Liver (tissue), 9 donors: ENCODE results near the gene BLOC1S3. TPM values are rescaled to one million over a fixed set of nuclear protein-coding genes. Genes with fewer than 3 reads are reported as not detected.

ENCODE experiments used
- DNase-seq: peaks from one replicate; pipeline ENCODE4 v3.0.0-alpha.2; 2017; ENCODE audit warnings: low spot score
- H3K27ac ChIP-seq, 2 donors: one replicate each; pipeline ENCODE4 v1.7.0; 2013; ENCODE audit warnings: inconsistent platforms in 2 of 2, low read length in 2 of 2, control low read depth in 1 of 2, low read depth in 1 of 2, mild to moderate bottlenecking in 1 of 2
- H3K27me3 ChIP-seq, 4 donors: one replicate each; pipeline versions ENCODE4 v1.6.1 to v1.7.0; 2013; ENCODE audit warnings: low read length in 3 of 4, inconsistent platforms in 1 of 4, mild to moderate bottlenecking in 1 of 4, moderate library complexity in 1 of 4; ENCODE audit not compliant: control insufficient read depth in 4 of 4, insufficient read depth in 4 of 4
- H3K36me3 ChIP-seq, 4 donors: one replicate each; pipeline versions ENCODE4 v1.6.1 to v1.7.0; 2013; ENCODE audit warnings: low read length in 3 of 4, mild to moderate bottlenecking in 3 of 4, low read depth in 1 of 4, moderate library complexity in 1 of 4; ENCODE audit not compliant: control insufficient read depth in 4 of 4, insufficient read depth in 3 of 4
- H3K4me1 ChIP-seq, 4 donors: one replicate each; pipeline versions ENCODE4 v1.6.1 to v1.7.0; 2013; ENCODE audit warnings: low read length in 3 of 4, mild to moderate bottlenecking in 3 of 4, moderate library complexity in 1 of 4; ENCODE audit not compliant: control insufficient read depth in 4 of 4, insufficient read depth in 4 of 4
- H3K4me3 ChIP-seq, 3 donors: one replicate each; pipeline versions ENCODE4 v1.6.1 to v1.7.0; 2013; ENCODE audit warnings: low read length in 3 of 3, control low read depth in 1 of 3, low read depth in 1 of 3, mild to moderate bottlenecking in 1 of 3
- H3K9ac ChIP-seq, 2 donors: one replicate each; pipeline ENCODE4 v1.7.0; 2013; ENCODE audit warnings: low read length in 2 of 2, mild to moderate bottlenecking in 2 of 2, moderate library complexity in 2 of 2, control low read depth in 1 of 2, low read depth in 1 of 2
- H3K9me3 ChIP-seq, 4 donors: one replicate each; pipeline versions ENCODE4 v1.6.1 to v1.7.0; 2013; ENCODE audit warnings: low read length in 3 of 4; ENCODE audit not compliant: control insufficient read depth in 4 of 4
- FOXA1 ChIP-seq: IDR thresholded peaks from 2 replicates; pipeline ENCODE4 v1.6.1; 2016; ENCODE audit warnings: antibody characterized with exemption
- HNF4A ChIP-seq, 2 donors: conservative IDR thresholded peaks; 2 replicates each; pipeline ENCODE4 v1.6.1; 2016; ENCODE audit warnings: antibody characterized with exemption in 2 of 2, mild to moderate bottlenecking in 2 of 2
- JUND ChIP-seq, 2 donors: IDR thresholded peaks; 2 replicates each; pipeline ENCODE4 v1.6.1; 2016; ENCODE audit warnings: antibody characterized with exemption in 2 of 2
- NR2F2 ChIP-seq: IDR thresholded peaks from 2 replicates; pipeline ENCODE4 v1.6.1; 2016; ENCODE audit warnings: antibody characterized with exemption
- RAD21 ChIP-seq, 2 donors: IDR thresholded peaks; 2 replicates each; pipeline ENCODE4 v1.6.1; 2016; ENCODE audit warnings: antibody characterized with exemption in 2 of 2, mild to moderate bottlenecking in 2 of 2
- RXRA ChIP-seq, 2 donors: IDR thresholded peaks; 2 replicates each; pipeline ENCODE4 v1.6.1; 2017 to 2018; ENCODE audit warnings: antibody characterized with exemption in 2 of 2, mild to moderate bottlenecking in 1 of 2
- TAF1 ChIP-seq: conservative IDR thresholded peaks from 2 replicates; pipeline ENCODE4 v1.6.1; 2016; ENCODE audit warnings: antibody characterized with exemption, mild to moderate bottlenecking
- YY1 ChIP-seq: IDR thresholded peaks from 2 replicates; pipeline ENCODE4 v1.6.1; 2016; ENCODE audit warnings: antibody characterized with exemption, mild to moderate bottlenecking
- WGBS: extraction: QIAGEN DNeasy Blood & Tissue Kit; methylation state at CpG from one replicate; pipeline ENCODE4 v1.1.7; 2013; 5-methylcytosine and 5-hydroxymethylcytosine counted together
- polyA plus RNA-seq, 2 donors: library from polyadenylated mRNA; stranded (reverse) in 1 of 2; unstranded in 1 of 2; fragments of 200-250 nt in 1 of 2; fragments of >200 nt in 1 of 2; fragmentation: Nextera tagmentation in 1 of 2; extraction: Ambion mirVana in 1 of 2; gene quantifications; one replicate each; pipeline versions ENCODE4 v1.2.1 to v1.2.3, GENCODE V29; 2013 to 2015
- total RNA-seq, 2 donors: library from RNA; depleted of rRNA; stranded (reverse); fragments of >200 nt; gene quantifications; one replicate each; pipeline ENCODE4 v1.2.3, GENCODE V29; 2014
- TF ChIP-seq, protein P1 (sequence below): IDR thresholded peaks from 2 replicates; pipeline ENCODE4 v1.6.1; 2016; ENCODE audit warnings: antibody characterized with exemption, mild to moderate bottlenecking
- TF ChIP-seq, protein P2 (sequence below): IDR thresholded peaks from 2 replicates; pipeline ENCODE4 v1.6.1; 2016; ENCODE audit warnings: antibody characterized with exemption
- TF ChIP-seq, protein P3 (sequence below): IDR thresholded peaks from 2 replicates; pipeline ENCODE4 v1.6.1; 2016; ENCODE audit warnings: antibody characterized with exemption
- TF ChIP-seq, protein P4 (sequence below): fragments of 150-350 bp; IDR thresholded peaks from 2 replicates; pipeline ENCODE4 v1.5.1; 2017; ENCODE audit warnings: improper control_type of control experiment, low read depth, low read length; ENCODE audit not compliant: missing input control
- donor health status: healthy.
- donor health status: healthy.
- donor health status: healthy.
- donor health status: healthy.
- donor health status: healthy.

Gene BLOC1S3
- total and polyA plus RNA-seq, 4 donors = 2.7 to 4.6 (median 4.2) TPM

DNA sequence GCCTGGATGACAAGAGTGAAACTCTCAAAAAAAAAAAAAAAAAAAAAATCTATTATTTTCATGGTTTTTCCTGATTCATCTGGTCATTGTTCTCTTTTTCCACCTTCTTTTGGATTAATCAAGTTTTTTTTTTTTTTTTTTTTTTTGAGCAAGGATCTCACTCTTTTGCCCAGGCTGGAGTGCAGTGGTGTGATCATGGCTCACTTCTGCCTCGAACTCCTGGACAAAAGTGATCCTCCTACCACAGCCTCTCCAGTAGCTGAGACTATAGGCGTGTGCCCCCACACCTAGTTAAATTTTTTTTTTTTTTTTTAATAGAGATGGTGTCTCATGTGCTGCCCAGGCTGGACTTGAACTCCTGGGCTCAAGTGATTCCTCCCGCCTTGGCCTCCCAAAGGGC is 27.7 kb downstream of the BLOC1S3 start:
- peaks cover 0 to 3% (median 1%) of the 10 kb centered on the region in 4 donors for H3K4me1 ChIP-seq
- no peak overlapping the region for H3K9ac ChIP-seq
- no peaks in the 10 kb centered on the region for H3K36me3 ChIP-seq
- no peak for DNase-seq
- no peak overlapping the region for H3K27ac ChIP-seq
- no peaks in the 10 kb centered on the region for H3K27me3 ChIP-seq
- H3K9me3 ChIP-seq = no peaks in the 10 kb centered on the region
- no peak for TF ChIP-seq TAF1
- no peak for TF ChIP-seq RXRA (IDR thresholded peaks at IDR 0.05)
- TF ChIP-seq, protein P1, sequence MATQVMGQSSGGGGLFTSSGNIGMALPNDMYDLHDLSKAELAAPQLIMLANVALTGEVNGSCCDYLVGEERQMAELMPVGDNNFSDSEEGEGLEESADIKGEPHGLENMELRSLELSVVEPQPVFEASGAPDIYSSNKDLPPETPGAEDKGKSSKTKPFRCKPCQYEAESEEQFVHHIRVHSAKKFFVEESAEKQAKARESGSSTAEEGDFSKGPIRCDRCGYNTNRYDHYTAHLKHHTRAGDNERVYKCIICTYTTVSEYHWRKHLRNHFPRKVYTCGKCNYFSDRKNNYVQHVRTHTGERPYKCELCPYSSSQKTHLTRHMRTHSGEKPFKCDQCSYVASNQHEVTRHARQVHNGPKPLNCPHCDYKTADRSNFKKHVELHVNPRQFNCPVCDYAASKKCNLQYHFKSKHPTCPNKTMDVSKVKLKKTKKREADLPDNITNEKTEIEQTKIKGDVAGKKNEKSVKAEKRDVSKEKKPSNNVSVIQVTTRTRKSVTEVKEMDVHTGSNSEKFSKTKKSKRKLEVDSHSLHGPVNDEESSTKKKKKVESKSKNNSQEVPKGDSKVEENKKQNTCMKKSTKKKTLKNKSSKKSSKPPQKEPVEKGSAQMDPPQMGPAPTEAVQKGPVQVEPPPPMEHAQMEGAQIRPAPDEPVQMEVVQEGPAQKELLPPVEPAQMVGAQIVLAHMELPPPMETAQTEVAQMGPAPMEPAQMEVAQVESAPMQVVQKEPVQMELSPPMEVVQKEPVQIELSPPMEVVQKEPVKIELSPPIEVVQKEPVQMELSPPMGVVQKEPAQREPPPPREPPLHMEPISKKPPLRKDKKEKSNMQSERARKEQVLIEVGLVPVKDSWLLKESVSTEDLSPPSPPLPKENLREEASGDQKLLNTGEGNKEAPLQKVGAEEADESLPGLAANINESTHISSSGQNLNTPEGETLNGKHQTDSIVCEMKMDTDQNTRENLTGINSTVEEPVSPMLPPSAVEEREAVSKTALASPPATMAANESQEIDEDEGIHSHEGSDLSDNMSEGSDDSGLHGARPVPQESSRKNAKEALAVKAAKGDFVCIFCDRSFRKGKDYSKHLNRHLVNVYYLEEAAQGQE = no peak
- no peak for TF ChIP-seq RAD21 (IDR thresholded peaks at IDR 0.05)
- TF ChIP-seq HNF4A (conservative IDR thresholded peaks at IDR 0.05) = no peak
- no peak for TF ChIP-seq JUND (IDR thresholded peaks at IDR 0.05)
- TF ChIP-seq YY1 = no peak
- WGBS = 87% methylated on average over 3 of the region's 3 CpGs
- H3K4me3 ChIP-seq = no peak overlapping the region

DNA sequence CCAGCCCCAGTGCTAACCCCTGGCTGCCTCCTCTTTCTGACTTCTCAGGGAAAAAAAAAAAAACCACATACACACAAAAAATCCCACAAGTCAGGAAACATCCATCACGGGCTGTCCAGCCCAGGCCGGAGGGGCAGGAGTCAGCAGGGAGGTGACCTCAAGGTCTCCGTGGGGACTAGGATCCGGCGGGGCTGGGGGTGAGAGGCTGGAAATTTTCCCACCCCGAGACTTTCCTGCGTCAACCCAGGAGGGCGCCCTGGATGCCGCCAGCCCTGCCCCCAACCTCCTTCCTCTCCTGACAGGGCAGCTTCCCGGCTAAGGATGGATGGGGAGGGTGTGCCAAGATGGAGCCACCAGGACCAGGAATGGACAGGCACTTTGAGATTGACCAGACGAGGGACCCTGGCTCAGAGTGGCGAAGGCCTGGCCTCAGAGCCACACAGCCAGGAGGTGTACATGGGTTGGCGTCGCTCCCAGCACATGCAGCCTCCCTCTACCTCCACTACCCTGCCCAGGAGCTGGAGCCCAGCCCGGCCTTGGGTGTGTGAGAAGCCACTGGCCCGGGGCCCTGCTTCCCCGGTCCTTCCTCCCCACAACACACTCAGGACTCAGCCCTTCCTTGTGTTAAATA is 33.3 kb downstream of the BLOC1S3 start:
- WGBS = 62% methylated on average over 17 of the region's 17 CpGs
- Histone ChIP-seq H3K9me3 (no peaks in the 10 kb centered on the region), H3K4me3 (no peak overlapping the region), H3K27ac (no peak overlapping the region), H3K36me3 (no peaks in the 10 kb centered on the region), H3K4me1 (peaks cover 0 to 6% (median 2%) of the 10 kb centered on the region in 4 donors), H3K9ac (no peak overlapping the region), H3K27me3 (no peaks in the 10 kb centered on the region)
- no peak for DNase-seq
- TF ChIP-seq, protein P2, sequence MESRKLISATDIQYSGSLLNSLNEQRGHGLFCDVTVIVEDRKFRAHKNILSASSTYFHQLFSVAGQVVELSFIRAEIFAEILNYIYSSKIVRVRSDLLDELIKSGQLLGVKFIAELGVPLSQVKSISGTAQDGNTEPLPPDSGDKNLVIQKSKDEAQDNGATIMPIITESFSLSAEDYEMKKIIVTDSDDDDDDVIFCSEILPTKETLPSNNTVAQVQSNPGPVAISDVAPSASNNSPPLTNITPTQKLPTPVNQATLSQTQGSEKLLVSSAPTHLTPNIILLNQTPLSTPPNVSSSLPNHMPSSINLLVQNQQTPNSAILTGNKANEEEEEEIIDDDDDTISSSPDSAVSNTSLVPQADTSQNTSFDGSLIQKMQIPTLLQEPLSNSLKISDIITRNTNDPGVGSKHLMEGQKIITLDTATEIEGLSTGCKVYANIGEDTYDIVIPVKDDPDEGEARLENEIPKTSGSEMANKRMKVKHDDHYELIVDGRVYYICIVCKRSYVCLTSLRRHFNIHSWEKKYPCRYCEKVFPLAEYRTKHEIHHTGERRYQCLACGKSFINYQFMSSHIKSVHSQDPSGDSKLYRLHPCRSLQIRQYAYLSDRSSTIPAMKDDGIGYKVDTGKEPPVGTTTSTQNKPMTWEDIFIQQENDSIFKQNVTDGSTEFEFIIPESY = no peak
- TF ChIP-seq RXRA (IDR thresholded peaks at IDR 0.05) (peak in 1 of 2 donors; percentile 19), FOXA1 (no peak), NR2F2 (peak; percentile 97), HNF4A (conservative IDR thresholded peaks at IDR 0.05) (no peak)
- TF ChIP-seq, protein P3, sequence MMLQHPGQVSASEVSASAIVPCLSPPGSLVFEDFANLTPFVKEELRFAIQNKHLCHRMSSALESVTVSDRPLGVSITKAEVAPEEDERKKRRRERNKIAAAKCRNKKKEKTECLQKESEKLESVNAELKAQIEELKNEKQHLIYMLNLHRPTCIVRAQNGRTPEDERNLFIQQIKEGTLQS = no peak

DNA sequence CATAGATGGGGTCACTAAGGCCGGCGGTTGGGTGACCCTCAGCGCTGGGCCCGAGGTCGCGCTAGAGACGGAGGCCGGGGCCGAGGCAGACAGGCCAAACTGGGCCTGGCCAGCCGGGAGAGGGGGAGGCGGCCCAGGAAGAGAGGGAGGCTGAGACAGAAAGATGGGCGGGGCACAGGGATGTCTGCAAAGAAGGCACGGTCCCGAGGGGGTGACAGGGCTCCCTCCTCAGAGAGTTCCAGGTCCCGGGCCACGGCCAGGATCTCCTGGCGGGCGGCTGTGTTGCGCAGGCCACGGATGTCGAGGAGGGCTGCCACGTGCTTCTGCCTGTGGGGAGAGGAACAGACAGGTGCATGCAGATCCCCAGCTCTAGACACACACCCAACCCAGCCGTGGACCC is 34.4 kb downstream of the BLOC1S3 start:
- peaks cover 0 to 3% (median 0%) of the 10 kb centered on the region in 4 donors for H3K27me3 ChIP-seq
- H3K9ac ChIP-seq = no peak overlapping the region
- no peaks in the 10 kb centered on the region for H3K9me3 ChIP-seq
- DNase-seq = no peak
- no peak for TF ChIP-seq RAD21 (IDR thresholded peaks at IDR 0.05)
- TF ChIP-seq, protein P4, sequence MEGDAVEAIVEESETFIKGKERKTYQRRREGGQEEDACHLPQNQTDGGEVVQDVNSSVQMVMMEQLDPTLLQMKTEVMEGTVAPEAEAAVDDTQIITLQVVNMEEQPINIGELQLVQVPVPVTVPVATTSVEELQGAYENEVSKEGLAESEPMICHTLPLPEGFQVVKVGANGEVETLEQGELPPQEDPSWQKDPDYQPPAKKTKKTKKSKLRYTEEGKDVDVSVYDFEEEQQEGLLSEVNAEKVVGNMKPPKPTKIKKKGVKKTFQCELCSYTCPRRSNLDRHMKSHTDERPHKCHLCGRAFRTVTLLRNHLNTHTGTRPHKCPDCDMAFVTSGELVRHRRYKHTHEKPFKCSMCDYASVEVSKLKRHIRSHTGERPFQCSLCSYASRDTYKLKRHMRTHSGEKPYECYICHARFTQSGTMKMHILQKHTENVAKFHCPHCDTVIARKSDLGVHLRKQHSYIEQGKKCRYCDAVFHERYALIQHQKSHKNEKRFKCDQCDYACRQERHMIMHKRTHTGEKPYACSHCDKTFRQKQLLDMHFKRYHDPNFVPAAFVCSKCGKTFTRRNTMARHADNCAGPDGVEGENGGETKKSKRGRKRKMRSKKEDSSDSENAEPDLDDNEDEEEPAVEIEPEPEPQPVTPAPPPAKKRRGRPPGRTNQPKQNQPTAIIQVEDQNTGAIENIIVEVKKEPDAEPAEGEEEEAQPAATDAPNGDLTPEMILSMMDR = no peak
- no peak for TF ChIP-seq HNF4A (conservative IDR thresholded peaks at IDR 0.05)
- H3K4me1 ChIP-seq = peaks cover 3 to 7% (median 5%) of the 10 kb centered on the region in 4 donors
- no peaks in the 10 kb centered on the region for H3K36me3 ChIP-seq
- no peak overlapping the region for H3K27ac ChIP-seq
- 80% methylated on average over 23 of the region's 23 CpGs for WGBS
- H3K4me3 ChIP-seq = no peak overlapping the region
